WTC11 (cell line): Measurements from ENCODE around the gene RPL15. TPM values are rescaled to one million over a fixed set of nuclear protein-coding genes. Genes with fewer than 3 reads are reported as not detected.
A peak's percentile ranks its signal among the peaks of the same experiment; 100 is the strongest.
"Not testable (repeated sequence)": the region's sequence is repeated elsewhere in the genome, so short reads cannot be mapped to it uniquely, and the experiment has no call there.

Experiments
- ATAC-seq: fragments of 200-7000 bp; cut with Tn5 transposase; 2 replicates; pipeline ENCODE4 v1.10.0; 2021; ENCODE audit warnings: mild to moderate bottlenecking, moderate library complexity
- CTCF ChIA-PET: fragments of 300-600 bp; sonication (Branson Sonifier 250); formaldehyde crosslinking; loops from one replicate; lab custom pipeline; 2021; ENCODE audit warnings: antibody characterized with exemption; lab: Charles Lee
- POLR2A ChIA-PET: fragments of 350-600 bp; sonication (Branson Sonifier 250); formaldehyde crosslinking; loops from one replicate; lab custom pipeline; 2021; ENCODE audit warnings: antibody characterized with exemption; lab: Charles Lee
- DNase-seq: peaks from one replicate; pipeline ENCODE4 v3.0.0; 2021; ENCODE audit warnings: low spot score
- H3K27ac Mint-ChIP-seq: 2 replicates; pipeline ENCODE4 v1.8.0; 2021; ENCODE audit warnings: mixed read lengths
- H3K27me3 Mint-ChIP-seq: 2 replicates; pipeline ENCODE4 v1.8.0; 2021; ENCODE audit warnings: low read depth, mild to moderate bottlenecking, moderate library complexity, mixed read lengths
- H3K36me3 Mint-ChIP-seq: 2 replicates; pipeline ENCODE4 v1.8.0; 2021; ENCODE audit warnings: mixed read lengths
- H3K4me1 Mint-ChIP-seq: 2 replicates; pipeline ENCODE4 v1.8.0; 2022; ENCODE audit warnings: mixed read lengths
- H3K4me3 Mint-ChIP-seq: 2 replicates; pipeline ENCODE4 v1.8.0; 2021; ENCODE audit warnings: mild to moderate bottlenecking, moderate library complexity, mixed read lengths
- H3K9me3 Mint-ChIP-seq: 2 replicates; pipeline ENCODE4 v1.8.0; 2021; ENCODE audit warnings: mixed read lengths
- CTCF ChIP-seq: fragments of 200-600 bp; IDR thresholded peaks from 2 replicates; pipeline ENCODE4 v1.8.0; 2022; ENCODE audit warnings: antibody characterized with exemption
- GABPB1 ChIP-seq: sonication (generic); formaldehyde crosslinking; IDR thresholded peaks from 2 replicates; pipeline ENCODE4 v1.8.1; 2023; ENCODE audit warnings: mild to moderate bottlenecking, missing genetic modification reagents
- HMGA2 ChIP-seq: fragments of 250-450 bp; sonication (Bioruptor Pico); IDR thresholded peaks from 2 replicates; pipeline ENCODE4 v1.4.0; 2021; ENCODE audit warnings: mild to moderate bottlenecking, moderate library complexity
- MYBL2 ChIP-seq: sonication (generic); formaldehyde crosslinking; IDR thresholded peaks from 2 replicates; pipeline ENCODE4 v1.8.1; 2023; ENCODE audit warnings: mild to moderate bottlenecking, moderate library complexity, missing genetic modification reagents
- NFYB ChIP-seq: sonication (generic); formaldehyde crosslinking; conservative IDR thresholded peaks from 2 replicates; pipeline ENCODE4 v1.8.0; 2022; ENCODE audit warnings: low read depth, missing genetic modification reagents
- PRRX2 ChIP-seq: fragments of 250-450 bp; sonication (Bioruptor Pico); IDR thresholded peaks from 2 replicates; pipeline ENCODE4 v1.8.0; 2021; ENCODE audit warnings: mild to moderate bottlenecking
- RELA ChIP-seq: sonication (generic); formaldehyde crosslinking; IDR thresholded peaks from 2 replicates; pipeline ENCODE4 v1.8.1; 2022; ENCODE audit warnings: missing genetic modification reagents, mild to moderate bottlenecking, borderline replicate concordance
- STAT6 ChIP-seq: sonication (generic); formaldehyde crosslinking; conservative IDR thresholded peaks from 2 replicates; pipeline ENCODE4 v1.8.1; 2023; ENCODE audit warnings: mild to moderate bottlenecking, low read depth, missing genetic modification reagents, moderate library complexity
- TCF7 ChIP-seq: sonication (generic); formaldehyde crosslinking; IDR thresholded peaks from 2 replicates; pipeline ENCODE4 v1.8.0; 2022; ENCODE audit warnings: mild to moderate bottlenecking, low read depth, missing genetic modification reagents, moderate library complexity
- ZNF281 ChIP-seq: sonication (generic); formaldehyde crosslinking; IDR thresholded peaks from 2 replicates; pipeline ENCODE4 v1.8.0; 2023; ENCODE audit warnings: mild to moderate bottlenecking, missing genetic modification reagents
- ZNF396 ChIP-seq: fragments of 250-450 bp; sonication (Bioruptor Pico); IDR thresholded peaks from 2 replicates; pipeline ENCODE4 v1.8.0; 2021; ENCODE audit warnings: mild to moderate bottlenecking, moderate library complexity, borderline replicate concordance
- total RNA-seq: library from RNA; stranded (reverse); gene quantifications from 3 replicates; pipeline ENCODE4 v1.2.3, GENCODE V29; 2021
- TF ChIP-seq, protein P1 (sequence below): sonication (generic); formaldehyde crosslinking; IDR thresholded peaks from 2 replicates; pipeline ENCODE4 v1.8.1; 2022; ENCODE audit warnings: missing genetic modification reagents, borderline replicate concordance
- TF ChIP-seq, protein P2 (sequence below): fragments of 250-450 bp; sonication (Bioruptor Pico); IDR thresholded peaks from 2 replicates; pipeline ENCODE4 v1.9.0; 2021; ENCODE audit warnings: mild to moderate bottlenecking, borderline replicate concordance
- TF ChIP-seq, protein P3 (sequence below): fragments of 250-450 bp; sonication (Bioruptor Pico); IDR thresholded peaks from 2 replicates; pipeline ENCODE4 v1.9.0; 2021; ENCODE audit warnings: moderate library complexity, mild to moderate bottlenecking, inconsistent platforms, borderline replicate concordance
- TF ChIP-seq, protein P4 (sequence below): sonication (generic); formaldehyde crosslinking; IDR thresholded peaks from 2 replicates; pipeline ENCODE4 v1.8.1; 2023; ENCODE audit warnings: mild to moderate bottlenecking, missing genetic modification reagents, moderate library complexity

The RPL15 gene
- total RNA-seq, 1 experiment from 2014 or later = 2,428 TPM

- POLR2A ChIA-PET, H3K4me1 Mint-ChIP-seq, H3K27me3 Mint-ChIP-seq, ATAC-seq, H3K27ac Mint-ChIP-seq, H3K4me3 Mint-ChIP-seq, DNase-seq: not testable (repeated sequence)
- peaks cover 33% of the 10 kb centered on the region for H3K9me3 Mint-ChIP-seq
- peak; percentile 51 for TF ChIP-seq NFYB (CRISPR knock-in tag)
- CTCF ChIA-PET = interaction anchor here (0.6 kb wide), 1 partner anchor 185 kb away, joined by 6 read pairs; no protein-coding TSS in a partner anchor
- H3K36me3 Mint-ChIP-seq = peaks cover 53% of the 10 kb centered on the region
Measured at GRCh38 chr3:23881993-23882392, 34.9 kb upstream of the RPL15 start.

DNA sequence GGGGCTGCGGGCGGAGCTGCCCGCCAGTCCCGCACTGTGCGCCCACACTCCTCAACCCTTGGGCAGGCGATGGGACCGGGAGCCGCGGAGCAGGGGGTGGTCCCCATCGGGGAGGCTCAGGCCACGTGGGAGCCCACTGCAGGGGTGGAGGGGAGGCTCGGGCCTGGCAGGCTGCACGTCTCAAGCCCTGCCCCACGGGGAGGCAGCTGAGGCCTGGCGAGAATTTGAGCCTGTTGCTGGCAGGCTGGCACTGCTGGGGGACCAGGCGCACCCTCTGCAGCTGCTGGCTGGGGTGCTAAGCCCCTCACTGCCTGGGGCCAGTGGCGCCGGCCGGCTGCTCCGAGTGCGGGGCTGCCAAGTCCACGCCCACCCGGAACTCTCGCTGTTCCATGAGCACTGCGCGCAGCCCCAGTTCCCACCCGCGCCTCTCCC is 34.4 kb upstream of the RPL15 start:
- ATAC-seq (no peak), DNase-seq (no peak)
- peaks cover 4% of the 10 kb centered on the region; the same call in 1 of the 2 replicates for H3K4me1 Mint-ChIP-seq
- peaks cover 49% of the 10 kb centered on the region for H3K36me3 Mint-ChIP-seq
- H3K27ac Mint-ChIP-seq = no peak overlapping the region
- ChIA-PET POLR2A (no interaction called here), CTCF (interaction anchor here (0.6 kb wide), 1 partner anchor 186 kb away, joined by 6 read pairs; no protein-coding TSS in a partner anchor)
- no peak for TF ChIP-seq STAT6 (CRISPR knock-in tag)
- TF ChIP-seq ZNF281 = no peak
- TF ChIP-seq HMGA2 (CRISPR knock-in tag) = no peak
- TF ChIP-seq NFYB (CRISPR knock-in tag) = 0 out of 2 replicates have a peak, but pooled peaks have one; percentile 5
- no peak for TF ChIP-seq GABPB1 (CRISPR knock-in tag)
- TF ChIP-seq, protein P1, sequence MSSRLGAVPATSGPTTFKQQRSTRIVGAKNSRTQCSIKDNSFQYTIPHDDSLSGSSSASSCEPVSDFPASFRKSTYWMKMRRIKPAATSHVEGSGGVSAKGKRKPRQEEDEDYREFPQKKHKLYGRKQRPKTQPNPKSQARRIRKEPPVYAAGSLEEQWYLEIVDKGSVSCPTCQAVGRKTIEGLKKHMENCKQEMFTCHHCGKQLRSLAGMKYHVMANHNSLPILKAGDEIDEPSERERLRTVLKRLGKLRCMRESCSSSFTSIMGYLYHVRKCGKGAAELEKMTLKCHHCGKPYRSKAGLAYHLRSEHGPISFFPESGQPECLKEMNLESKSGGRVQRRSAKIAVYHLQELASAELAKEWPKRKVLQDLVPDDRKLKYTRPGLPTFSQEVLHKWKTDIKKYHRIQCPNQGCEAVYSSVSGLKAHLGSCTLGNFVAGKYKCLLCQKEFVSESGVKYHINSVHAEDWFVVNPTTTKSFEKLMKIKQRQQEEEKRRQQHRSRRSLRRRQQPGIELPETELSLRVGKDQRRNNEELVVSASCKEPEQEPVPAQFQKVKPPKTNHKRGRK (CRISPR knock-in tag) = no peak
- TF ChIP-seq, protein P2, sequence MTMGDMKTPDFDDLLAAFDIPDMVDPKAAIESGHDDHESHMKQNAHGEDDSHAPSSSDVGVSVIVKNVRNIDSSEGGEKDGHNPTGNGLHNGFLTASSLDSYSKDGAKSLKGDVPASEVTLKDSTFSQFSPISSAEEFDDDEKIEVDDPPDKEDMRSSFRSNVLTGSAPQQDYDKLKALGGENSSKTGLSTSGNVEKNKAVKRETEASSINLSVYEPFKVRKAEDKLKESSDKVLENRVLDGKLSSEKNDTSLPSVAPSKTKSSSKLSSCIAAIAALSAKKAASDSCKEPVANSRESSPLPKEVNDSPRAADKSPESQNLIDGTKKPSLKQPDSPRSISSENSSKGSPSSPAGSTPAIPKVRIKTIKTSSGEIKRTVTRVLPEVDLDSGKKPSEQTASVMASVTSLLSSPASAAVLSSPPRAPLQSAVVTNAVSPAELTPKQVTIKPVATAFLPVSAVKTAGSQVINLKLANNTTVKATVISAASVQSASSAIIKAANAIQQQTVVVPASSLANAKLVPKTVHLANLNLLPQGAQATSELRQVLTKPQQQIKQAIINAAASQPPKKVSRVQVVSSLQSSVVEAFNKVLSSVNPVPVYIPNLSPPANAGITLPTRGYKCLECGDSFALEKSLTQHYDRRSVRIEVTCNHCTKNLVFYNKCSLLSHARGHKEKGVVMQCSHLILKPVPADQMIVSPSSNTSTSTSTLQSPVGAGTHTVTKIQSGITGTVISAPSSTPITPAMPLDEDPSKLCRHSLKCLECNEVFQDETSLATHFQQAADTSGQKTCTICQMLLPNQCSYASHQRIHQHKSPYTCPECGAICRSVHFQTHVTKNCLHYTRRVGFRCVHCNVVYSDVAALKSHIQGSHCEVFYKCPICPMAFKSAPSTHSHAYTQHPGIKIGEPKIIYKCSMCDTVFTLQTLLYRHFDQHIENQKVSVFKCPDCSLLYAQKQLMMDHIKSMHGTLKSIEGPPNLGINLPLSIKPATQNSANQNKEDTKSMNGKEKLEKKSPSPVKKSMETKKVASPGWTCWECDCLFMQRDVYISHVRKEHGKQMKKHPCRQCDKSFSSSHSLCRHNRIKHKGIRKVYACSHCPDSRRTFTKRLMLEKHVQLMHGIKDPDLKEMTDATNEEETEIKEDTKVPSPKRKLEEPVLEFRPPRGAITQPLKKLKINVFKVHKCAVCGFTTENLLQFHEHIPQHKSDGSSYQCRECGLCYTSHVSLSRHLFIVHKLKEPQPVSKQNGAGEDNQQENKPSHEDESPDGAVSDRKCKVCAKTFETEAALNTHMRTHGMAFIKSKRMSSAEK (CRISPR knock-in tag) = no peak
- TF ChIP-seq ZNF396 (CRISPR knock-in tag) = no peak
- no peaks in the 10 kb centered on the region; the same call in 1 of the 2 replicates for H3K27me3 Mint-ChIP-seq
- peaks cover 28% of the 10 kb centered on the region for H3K9me3 Mint-ChIP-seq
- no peak overlapping the region for H3K4me3 Mint-ChIP-seq

DNA sequence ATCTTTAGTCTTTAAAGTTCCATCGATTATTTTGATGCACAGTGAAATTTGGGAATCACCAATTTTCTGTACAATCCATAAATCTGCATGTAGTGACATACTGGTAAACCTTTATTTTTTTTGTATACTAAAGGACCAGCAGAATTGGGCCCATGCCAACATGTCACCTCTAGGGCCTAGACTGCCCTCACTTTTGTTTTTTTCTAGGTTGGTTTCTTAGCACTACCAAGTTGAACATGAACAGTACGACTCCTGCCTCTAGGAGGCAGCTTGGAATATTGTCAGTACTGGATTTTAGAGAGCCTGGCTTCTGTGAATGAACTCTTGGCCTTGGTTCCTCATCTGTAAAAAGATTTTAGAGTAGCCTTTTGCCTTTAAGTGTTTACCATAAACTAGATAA is 32.5 kb upstream of the RPL15 start:
- Mint-ChIP-seq H3K4me3 (no peak overlapping the region), H3K27me3 (no peaks in the 10 kb centered on the region), H3K4me1 (peaks cover 4% of the 10 kb centered on the region; the same call in 1 of the 2 replicates), H3K36me3 (peaks cover 31% of the 10 kb centered on the region), H3K9me3 (peaks cover 9% of the 10 kb centered on the region), H3K27ac (no peak overlapping the region)
- ATAC-seq (peak; percentile 78), DNase-seq (no peak)
- POLR2A ChIA-PET = no interaction called here
- CTCF ChIA-PET = interaction anchor here (0.6 to 1.7 kb wide), 4 partner anchors 9 to 50 kb away, joined by 3 to 4 read pairs (median 4); no protein-coding TSS in a partner anchor
- TF ChIP-seq TCF7 (CRISPR knock-in tag) (no peak), PRRX2 (CRISPR knock-in tag) (no peak), MYBL2 (no peak), RELA (CRISPR knock-in tag) (no peak), CTCF (no peak)
- TF ChIP-seq, protein P3, sequence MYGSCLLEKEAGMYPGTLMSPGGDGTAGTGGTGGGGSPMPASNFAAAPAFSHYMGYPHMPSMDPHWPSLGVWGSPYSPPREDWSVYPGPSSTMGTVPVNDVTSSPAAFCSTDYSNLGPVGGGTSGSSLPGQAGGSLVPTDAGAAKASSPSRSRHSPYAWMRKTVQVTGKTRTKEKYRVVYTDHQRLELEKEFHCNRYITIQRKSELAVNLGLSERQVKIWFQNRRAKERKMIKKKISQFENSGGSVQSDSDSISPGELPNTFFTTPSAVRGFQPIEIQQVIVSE (CRISPR knock-in tag) = no peak
- TF ChIP-seq, protein P4, sequence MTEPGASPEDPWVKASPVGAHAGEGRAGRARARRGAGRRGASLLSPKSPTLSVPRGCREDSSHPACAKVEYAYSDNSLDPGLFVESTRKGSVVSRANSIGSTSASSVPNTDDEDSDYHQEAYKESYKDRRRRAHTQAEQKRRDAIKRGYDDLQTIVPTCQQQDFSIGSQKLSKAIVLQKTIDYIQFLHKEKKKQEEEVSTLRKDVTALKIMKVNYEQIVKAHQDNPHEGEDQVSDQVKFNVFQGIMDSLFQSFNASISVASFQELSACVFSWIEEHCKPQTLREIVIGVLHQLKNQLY (CRISPR knock-in tag) = no peak
